B cell (primary cell): ENCODE results near the gene PYY. TPM values are rescaled to one million over a fixed set of nuclear protein-coding genes. Genes with fewer than 3 reads are reported as not detected.
"Not testable (repeated sequence)": the region's sequence is repeated elsewhere in the genome, so short reads cannot be mapped to it uniquely, and the experiment has no call there.

Source experiments
- ATAC-seq: fragments of 200-7000 bp; cut with Tn5 transposase; one replicate; pipeline ENCODE4 v1.10.0; 2021; ENCODE audit warnings: low read depth, mild to moderate bottlenecking, moderate number of reproducible peaks, moderate library complexity
- CTCF ChIA-PET: fragments of 350-600 bp; sonication (Branson Sonifier 250); formaldehyde crosslinking; loops from one replicate; lab custom pipeline; 2021; ENCODE audit warnings: antibody characterized with exemption, inconsistent platforms; lab: Charles Lee
- POLR2A ChIA-PET: fragments of 350-600 bp; sonication (Branson Sonifier 250); formaldehyde crosslinking; loops from one replicate; lab custom pipeline; 2021; ENCODE audit warnings: antibody characterized with exemption; lab: Charles Lee
- DNase-seq: peaks from one replicate; pipeline ENCODE4 v3.0.0; 2013
- H2AFZ ChIP-seq: 2 replicates; pipeline ENCODE4 v1.6.1; 2012; ENCODE audit warnings: mild to moderate bottlenecking, low read depth, low read length; ENCODE audit not compliant: insufficient read depth, poor library complexity, severe bottlenecking
- H3K27ac ChIP-seq, 2 donors: 1 replicate in 1 of 2; 2 replicates in 1 of 2; pipeline ENCODE4 v1.5.1; 2012 to 2013; ENCODE audit warnings: low read length in 2 of 2, mild to moderate bottlenecking in 2 of 2, moderate library complexity in 1 of 2
- H3K27me3 ChIP-seq, 4 experiments: fragments of 200-600 bp in 1 of 4; sonication (generic) in 1 of 4; replicated peaks in 1 of 4; 1 replicate in 2 of 4; 2 replicates in 2 of 4; pipeline versions ENCODE4 v1.6.1 to v1.7.0; 2013 to 2016; ENCODE audit warnings: low read length in 3 of 4, mild to moderate bottlenecking in 2 of 4, mixed read lengths in 1 of 4, moderate library complexity in 1 of 4; ENCODE audit not compliant: insufficient read depth in 4 of 4, control insufficient read depth in 3 of 4; ENCODE audit errors: control extremely low read depth in 1 of 4
- H3K36me3 ChIP-seq, 2 experiments: replicated peaks in 1 of 2; 1 replicate in 1 of 2; 2 replicates in 1 of 2; pipeline versions ENCODE4 v1.6.1 to v1.7.1; 2013; ENCODE audit warnings: low read length in 1 of 2; ENCODE audit not compliant: insufficient read depth in 2 of 2, control insufficient read depth in 1 of 2; ENCODE audit errors: control extremely low read depth in 1 of 2, extremely low read depth in 1 of 2
- H3K4me1 ChIP-seq, 2 donors: fragments of 200-600 bp in 1 of 2; sonication (generic) in 1 of 2; 1 replicate in 1 of 2; 2 replicates in 1 of 2; pipeline versions ENCODE4 v1.5.1 to v1.6.1; 2013 to 2017; ENCODE audit warnings: low read length in 2 of 2; ENCODE audit not compliant: control insufficient read depth in 2 of 2, insufficient read depth in 2 of 2
- H3K4me2 ChIP-seq: replicated peaks from 2 replicates; pipeline ENCODE3; 2012; ENCODE audit warnings: mild to moderate bottlenecking, low read depth, low read length; ENCODE audit not compliant: poor library complexity, severe bottlenecking
- H3K4me3 ChIP-seq, 5 experiments: fragments of 200-600 bp in 1 of 5; sonication (generic) in 1 of 5; 1 replicate in 3 of 5; 2 replicates in 2 of 5; pipeline versions ENCODE4 v1.5.1 to v1.7.0; 2011 to 2016; ENCODE audit warnings: low read length in 4 of 5, mild to moderate bottlenecking in 4 of 5, low read depth in 2 of 5, control low read depth in 1 of 5, moderate library complexity in 1 of 5; ENCODE audit not compliant: insufficient read depth in 1 of 5; ENCODE audit errors: control extremely low read depth in 1 of 5, extremely low read depth in 1 of 5
- H3K79me2 ChIP-seq: fragments of 200-600 bp; sonication (generic); one replicate; pipeline ENCODE4 v1.6.0; 2016; ENCODE audit warnings: low read length; ENCODE audit not compliant: control insufficient read depth, insufficient read depth
- H3K9ac ChIP-seq: fragments of 200-600 bp; sonication (generic); 2 replicates; pipeline ENCODE4 v1.6.1; 2017; ENCODE audit warnings: mild to moderate bottlenecking, low read length, moderate library complexity
- H3K9me3 ChIP-seq, 3 donors: one replicate each; pipeline versions ENCODE4 v1.6.1 to v1.7.1; 2013; ENCODE audit warnings: low read length in 2 of 3; ENCODE audit not compliant: control insufficient read depth in 2 of 3, insufficient read depth in 1 of 3; ENCODE audit errors: control extremely low read depth in 1 of 3
- H4K20me1 ChIP-seq: 2 replicates; pipeline ENCODE4 v1.6.0; 2012; ENCODE audit warnings: mild to moderate bottlenecking, low read length; ENCODE audit not compliant: insufficient read depth, control insufficient read depth, poor library complexity, severe bottlenecking
- H3K27ac Mint-ChIP-seq: one replicate; pipeline ENCODE4 v1.8.0; 2021; ENCODE audit warnings: mixed read lengths
- H3K27me3 Mint-ChIP-seq: one replicate; pipeline ENCODE4 v1.8.0; 2021; ENCODE audit warnings: mixed read lengths
- H3K4me1 Mint-ChIP-seq: one replicate; pipeline ENCODE4 v1.8.0; 2021; ENCODE audit warnings: mixed read lengths
- H3K4me3 Mint-ChIP-seq: one replicate; pipeline ENCODE4 v1.8.0; 2021; ENCODE audit warnings: mixed read lengths
- H3K9me3 Mint-ChIP-seq: one replicate; pipeline ENCODE4 v1.8.0; 2022; ENCODE audit warnings: mixed read lengths; ENCODE audit not compliant: insufficient read depth
- EZH2 ChIP-seq: IDR thresholded peaks from 2 replicates; pipeline ENCODE4 v1.6.1; 2012; ENCODE audit warnings: borderline replicate concordance, low read depth, mild to moderate bottlenecking, moderate library complexity, low read length; ENCODE audit not compliant: insufficient read depth, poor library complexity, severe bottlenecking
- whole genome bisulfite sequencing: methylation state at CpG from one replicate; pipeline ENCODE4 v1.1.5; 2013; ENCODE audit warnings: missing lambda C conversion rate; ENCODE audit not compliant: insufficient coverage; 5-methylcytosine and 5-hydroxymethylcytosine counted together
- intact Hi-C: fragments of 100-400 bp; cut with micrococcal nuclease; formaldehyde crosslinking; loops from one replicate; pipeline ENCODE4 v1.10.0; 2022
- polyA plus RNA-seq: library from polyadenylated mRNA; depleted of rRNA; stranded (reverse); fragments of >200 nt; gene quantifications from 2 replicates; pipeline ENCODE4 v1.2.3, GENCODE V29; 2012
- total RNA-seq, 2 donors: library from RNA; stranded (reverse); fragments of 120-200 nt in 1 of 2; gene quantifications; 1 replicate in 1 of 2; 2 replicates in 1 of 2; pipeline versions ENCODE4 v1.2.3 to v1.2.4, GENCODE V29; 2013 to 2022
- TF ChIP-seq, protein P1 (sequence below): fragments of 200-600 bp; IDR thresholded peaks from one replicate; pipeline ENCODE4 v1.8.0; 2022; ENCODE audit warnings: antibody characterized with exemption, mild to moderate bottlenecking

The PYY gene
- total and polyA plus RNA-seq, 2 donors (not counting 1 experiment from before 2014, with no cell fraction given) = 0.19 TPM; not detected in 1

DNA sequence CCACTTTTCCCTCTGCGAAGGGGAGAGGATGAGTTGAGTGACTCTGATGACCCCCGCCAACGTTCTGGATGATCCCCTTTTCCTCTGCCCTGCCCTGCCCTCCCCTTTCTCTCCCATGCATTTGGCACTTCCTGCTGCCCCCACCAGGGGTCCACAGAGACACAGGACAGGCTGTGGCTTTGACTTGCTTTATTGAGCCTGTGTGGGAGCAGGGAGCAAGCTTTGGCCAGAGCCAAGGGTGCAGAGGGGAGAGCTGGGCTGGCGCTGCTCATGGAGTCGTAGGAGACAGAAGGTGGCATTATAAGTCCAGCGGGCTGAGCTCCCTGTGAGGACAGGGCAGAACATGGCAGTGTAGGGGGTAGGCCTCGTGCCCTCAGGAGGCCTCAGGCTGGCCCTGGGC is 13.1 kb downstream of the PYY start:
- Histone ChIP-seq H3K27ac (no peak overlapping the region), H3K4me2 (no peak overlapping the region), H3K9me3 (no peaks in the 10 kb centered on the region), H3K4me1 (peaks cover 10 to 11% of the 10 kb centered on the region in 2 donors), H4K20me1 (no peaks in the 10 kb centered on the region), H3K9ac (no peak overlapping the region), H2AFZ (no peak overlapping the region), H3K36me3 (no peaks in the 10 kb centered on the region), H3K4me3 (no peak overlapping the region), H3K27me3 (peaks cover 0 to 32% (median 7%) of the 10 kb centered on the region in 4 experiments), H3K79me2 (no peaks in the 10 kb centered on the region)
- H3K4me3 Mint-ChIP-seq = no peak overlapping the region
- no peak for DNase-seq
- TF ChIP-seq EZH2 = no peak
- TF ChIP-seq, protein P1, sequence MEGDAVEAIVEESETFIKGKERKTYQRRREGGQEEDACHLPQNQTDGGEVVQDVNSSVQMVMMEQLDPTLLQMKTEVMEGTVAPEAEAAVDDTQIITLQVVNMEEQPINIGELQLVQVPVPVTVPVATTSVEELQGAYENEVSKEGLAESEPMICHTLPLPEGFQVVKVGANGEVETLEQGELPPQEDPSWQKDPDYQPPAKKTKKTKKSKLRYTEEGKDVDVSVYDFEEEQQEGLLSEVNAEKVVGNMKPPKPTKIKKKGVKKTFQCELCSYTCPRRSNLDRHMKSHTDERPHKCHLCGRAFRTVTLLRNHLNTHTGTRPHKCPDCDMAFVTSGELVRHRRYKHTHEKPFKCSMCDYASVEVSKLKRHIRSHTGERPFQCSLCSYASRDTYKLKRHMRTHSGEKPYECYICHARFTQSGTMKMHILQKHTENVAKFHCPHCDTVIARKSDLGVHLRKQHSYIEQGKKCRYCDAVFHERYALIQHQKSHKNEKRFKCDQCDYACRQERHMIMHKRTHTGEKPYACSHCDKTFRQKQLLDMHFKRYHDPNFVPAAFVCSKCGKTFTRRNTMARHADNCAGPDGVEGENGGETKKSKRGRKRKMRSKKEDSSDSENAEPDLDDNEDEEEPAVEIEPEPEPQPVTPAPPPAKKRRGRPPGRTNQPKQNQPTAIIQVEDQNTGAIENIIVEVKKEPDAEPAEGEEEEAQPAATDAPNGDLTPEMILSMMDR = peak; percentile 31
- no peak overlapping the region for H3K27ac Mint-ChIP-seq
- CTCF ChIA-PET = interaction anchor here (0.7 to 1.8 kb wide), 2 partner anchors 60 to 100 kb away, joined by 3 to 4 read pairs; no protein-coding TSS in a partner anchor
- H3K27me3 Mint-ChIP-seq = peaks cover 33% of the 10 kb centered on the region
- 93% methylated on average over 3 of the region's 7 CpGs for WGBS
- intact Hi-C loops = loop anchor here (5.0 kb wide), 1 partner anchor 412 kb away; no protein-coding TSS in a partner anchor
- POLR2A ChIA-PET = no interaction called here
- no peaks in the 10 kb centered on the region for H3K9me3 Mint-ChIP-seq
- no peak for ATAC-seq
- H3K4me1 Mint-ChIP-seq = peaks cover 11% of the 10 kb centered on the region

DNA sequence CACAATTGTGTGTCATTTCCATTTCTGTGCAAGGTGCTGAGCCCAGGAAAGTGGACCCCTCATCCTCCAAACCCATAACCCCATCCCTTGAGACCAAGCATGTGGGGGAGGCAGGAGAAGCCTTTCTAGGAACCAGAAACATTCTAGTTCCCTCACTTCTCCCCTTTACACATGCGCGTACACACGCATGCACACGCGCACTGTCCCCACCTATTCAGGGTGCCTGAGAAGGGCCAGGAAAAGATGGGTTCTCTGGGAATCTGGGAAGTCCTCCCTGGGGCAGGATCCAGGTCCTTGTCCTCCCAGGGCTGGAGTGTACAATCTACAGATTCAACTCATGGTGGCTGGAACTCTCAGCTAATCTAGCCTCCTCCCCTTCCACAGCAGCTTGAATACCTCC is 13.9 kb downstream of the PYY start:
- 100% methylated on average over 3 of the region's 5 CpGs for WGBS
- intact Hi-C loops = loop anchor here (5.0 kb wide), 1 partner anchor 412 kb away; no protein-coding TSS in a partner anchor
- POLR2A ChIA-PET = no interaction called here

DNA sequence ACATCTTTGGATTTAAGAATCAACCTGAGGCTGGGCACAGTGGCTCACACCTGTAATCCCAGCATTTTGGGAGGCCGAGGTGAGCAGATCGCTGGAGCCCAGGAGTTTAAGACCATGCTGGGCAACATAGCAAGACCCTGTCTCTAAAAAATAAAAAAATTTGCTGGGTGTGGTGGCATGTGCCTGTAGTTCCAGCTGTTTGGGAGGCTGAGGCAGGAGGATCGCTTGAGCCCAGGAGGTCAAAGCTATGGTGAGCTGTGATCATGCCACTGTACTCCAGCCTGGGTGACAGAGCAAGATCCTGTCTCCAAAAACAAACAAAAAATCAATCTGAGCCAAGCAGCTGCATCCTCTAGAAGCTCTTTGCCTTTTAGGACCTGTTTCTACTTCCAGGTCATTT is 14.3 kb downstream of the PYY start:
- POLR2A ChIA-PET, H3K4me2 ChIP-seq, intact Hi-C loops, H2AFZ ChIP-seq, H3K27ac ChIP-seq, H3K9me3 Mint-ChIP-seq, ATAC-seq, H3K36me3 ChIP-seq, H3K4me3 ChIP-seq, DNase-seq, H3K79me2 ChIP-seq, H3K27ac Mint-ChIP-seq, H4K20me1 ChIP-seq, H3K9ac ChIP-seq, H3K9me3 ChIP-seq: not testable (repeated sequence)
- Mint-ChIP-seq H3K4me3 (peak overlapping the region; percentile 43), H3K4me1 (peaks cover 11% of the 10 kb centered on the region), H3K27me3 (peaks cover 26% of the 10 kb centered on the region)
- 93% methylated on average over 3 of the region's 3 CpGs for WGBS
- H3K27me3 ChIP-seq = peaks cover 0 to 37% (median 7%) of the 10 kb centered on the region in 4 experiments
- H3K4me1 ChIP-seq = peaks cover 10 to 11% of the 10 kb centered on the region in 2 donors
- CTCF ChIA-PET = interaction anchor here (0.6 to 1.6 kb wide), 2 partner anchors 103 to 392 kb away, joined by 5 read pairs; no protein-coding TSS in a partner anchor

More for the DNA sequence above, 13.9 kb downstream of the PYY start:
- Histone ChIP-seq H3K4me2 (no peak overlapping the region), H3K9ac (no peak overlapping the region), H3K4me1 (peaks cover 10 to 11% of the 10 kb centered on the region in 2 donors), H3K4me3 (no peak overlapping the region), H2AFZ (no peak overlapping the region), H3K27ac (no peak overlapping the region), H3K9me3 (no peaks in the 10 kb centered on the region), H3K36me3 (no peaks in the 10 kb centered on the region), H3K79me2 (no peaks in the 10 kb centered on the region), H3K27me3 (peaks cover 0 to 37% (median 7%) of the 10 kb centered on the region in 4 experiments), H4K20me1 (no peaks in the 10 kb centered on the region)
- no peak for TF ChIP-seq EZH2
- TF ChIP-seq, protein P1 = no peak
- peaks cover 11% of the 10 kb centered on the region for H3K4me1 Mint-ChIP-seq
- no peaks in the 10 kb centered on the region for H3K9me3 Mint-ChIP-seq
- peaks cover 29% of the 10 kb centered on the region for H3K27me3 Mint-ChIP-seq
- CTCF ChIA-PET = interaction anchor here (0.6 to 1.6 kb wide), 2 partner anchors 103 to 391 kb away, joined by 5 read pairs; no protein-coding TSS in a partner anchor
- no peak overlapping the region for H3K4me3 Mint-ChIP-seq
- DNase-seq = no peak
- no peak overlapping the region for H3K27ac Mint-ChIP-seq
- ATAC-seq = no peak
